Body of pancreas (tissue), 4 donors: ENCODE data around the gene TPD52L1.

Source experiments
- POLR2A ChIP-seq, 3 donors: fragments of 450-650 bp; IDR thresholded peaks; one replicate each; pipeline ENCODE4 v1.6.1; 2016; ENCODE audit warnings: antibody characterized with exemption in 3 of 3, mild to moderate bottlenecking in 2 of 3
- TF ChIP-seq, protein P1 (sequence below), 7 experiments: fragments of 450-650 bp in 4 of 7; fragments of 200-600 bp in 3 of 7; sonication (generic) in 3 of 7; IDR thresholded peaks; one replicate each; pipeline ENCODE4 v1.5.1; 2016 to 2019; ENCODE audit warnings: antibody characterized with exemption in 7 of 7

DNA sequence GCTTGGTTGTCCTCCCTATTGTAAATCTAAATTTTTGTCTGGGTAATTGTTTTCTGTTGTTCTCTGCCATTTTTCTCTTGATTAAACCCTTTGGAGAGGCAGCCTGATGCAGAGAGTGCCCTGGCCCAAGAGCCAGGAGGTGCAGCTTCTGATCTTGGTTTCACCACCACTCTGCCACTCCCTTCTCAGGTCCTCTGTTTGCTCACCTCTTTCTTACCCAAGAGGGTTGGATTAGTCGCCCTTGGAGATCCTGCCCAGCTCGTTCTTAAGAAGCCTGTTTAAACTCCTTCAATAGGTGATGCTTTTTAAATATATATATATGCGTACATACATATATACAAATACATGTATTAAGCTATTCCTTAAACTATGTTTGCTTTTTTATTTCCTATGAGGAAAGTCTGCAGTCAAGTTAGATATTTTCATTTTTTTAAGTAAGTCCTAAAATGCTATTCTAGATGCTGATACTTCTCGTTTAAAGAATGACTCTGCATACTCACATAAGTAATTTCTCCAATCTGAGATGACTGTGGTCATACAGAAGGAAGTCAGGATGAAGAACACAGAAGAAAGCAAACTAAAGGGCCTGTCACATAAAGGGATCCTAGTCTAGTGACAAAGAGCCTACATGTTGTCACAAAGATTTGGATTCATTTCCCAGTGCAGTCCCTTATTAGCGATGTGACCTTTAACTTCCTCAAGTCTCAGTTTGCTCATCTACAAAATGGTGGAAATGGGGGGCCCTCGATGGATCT is 19.9 kb downstream of the TPD52L1 start:
- TF ChIP-seq, protein P1, sequence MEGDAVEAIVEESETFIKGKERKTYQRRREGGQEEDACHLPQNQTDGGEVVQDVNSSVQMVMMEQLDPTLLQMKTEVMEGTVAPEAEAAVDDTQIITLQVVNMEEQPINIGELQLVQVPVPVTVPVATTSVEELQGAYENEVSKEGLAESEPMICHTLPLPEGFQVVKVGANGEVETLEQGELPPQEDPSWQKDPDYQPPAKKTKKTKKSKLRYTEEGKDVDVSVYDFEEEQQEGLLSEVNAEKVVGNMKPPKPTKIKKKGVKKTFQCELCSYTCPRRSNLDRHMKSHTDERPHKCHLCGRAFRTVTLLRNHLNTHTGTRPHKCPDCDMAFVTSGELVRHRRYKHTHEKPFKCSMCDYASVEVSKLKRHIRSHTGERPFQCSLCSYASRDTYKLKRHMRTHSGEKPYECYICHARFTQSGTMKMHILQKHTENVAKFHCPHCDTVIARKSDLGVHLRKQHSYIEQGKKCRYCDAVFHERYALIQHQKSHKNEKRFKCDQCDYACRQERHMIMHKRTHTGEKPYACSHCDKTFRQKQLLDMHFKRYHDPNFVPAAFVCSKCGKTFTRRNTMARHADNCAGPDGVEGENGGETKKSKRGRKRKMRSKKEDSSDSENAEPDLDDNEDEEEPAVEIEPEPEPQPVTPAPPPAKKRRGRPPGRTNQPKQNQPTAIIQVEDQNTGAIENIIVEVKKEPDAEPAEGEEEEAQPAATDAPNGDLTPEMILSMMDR (IDR thresholded peaks at IDR 0.05), result no peak
- no peak for TF ChIP-seq POLR2A (IDR thresholded peaks at IDR 0.05)
